ENCODE results near the gene MYRFL.

DNA sequence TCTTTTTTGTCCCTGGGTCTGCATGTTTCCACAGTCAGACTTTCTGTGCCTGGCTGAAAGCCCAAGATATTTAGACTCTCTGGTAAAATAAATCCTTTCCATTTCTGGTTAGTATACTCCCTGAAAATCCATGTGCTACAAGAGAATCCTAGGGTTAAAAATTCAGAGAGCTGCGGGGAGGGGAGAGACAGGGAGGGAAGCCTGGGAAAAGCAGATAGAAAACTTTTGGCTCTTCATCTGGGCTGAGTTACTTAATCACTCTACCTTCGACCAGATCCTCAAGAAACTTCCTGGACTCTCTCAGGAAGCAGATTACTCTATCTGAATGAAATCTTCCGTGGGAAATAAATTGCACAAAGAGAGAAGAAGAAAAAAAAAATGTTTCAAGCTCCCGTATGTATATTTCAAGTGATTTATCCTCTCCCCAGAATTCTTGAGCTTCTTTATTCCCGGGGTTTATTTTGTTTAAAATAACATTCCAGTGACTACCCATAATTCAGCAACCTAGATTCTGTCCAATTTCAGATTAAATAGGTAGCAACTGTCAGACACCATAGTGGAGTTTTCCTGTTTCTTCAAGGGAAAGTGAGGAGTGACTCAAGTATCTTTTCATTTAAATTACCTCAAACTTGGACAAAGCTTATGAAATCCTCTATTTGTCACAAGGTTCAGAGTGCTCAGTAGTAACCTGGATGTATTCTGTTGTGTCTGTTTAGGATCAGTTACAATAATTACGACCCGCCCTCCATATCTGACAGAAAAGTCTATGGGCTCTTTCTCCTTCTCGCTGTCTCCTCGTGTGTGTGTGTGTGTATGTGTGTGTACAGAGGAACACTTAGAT, 163.7 kb downstream of the MYRFL start:
- TF ChIP-seq, protein P1, sequence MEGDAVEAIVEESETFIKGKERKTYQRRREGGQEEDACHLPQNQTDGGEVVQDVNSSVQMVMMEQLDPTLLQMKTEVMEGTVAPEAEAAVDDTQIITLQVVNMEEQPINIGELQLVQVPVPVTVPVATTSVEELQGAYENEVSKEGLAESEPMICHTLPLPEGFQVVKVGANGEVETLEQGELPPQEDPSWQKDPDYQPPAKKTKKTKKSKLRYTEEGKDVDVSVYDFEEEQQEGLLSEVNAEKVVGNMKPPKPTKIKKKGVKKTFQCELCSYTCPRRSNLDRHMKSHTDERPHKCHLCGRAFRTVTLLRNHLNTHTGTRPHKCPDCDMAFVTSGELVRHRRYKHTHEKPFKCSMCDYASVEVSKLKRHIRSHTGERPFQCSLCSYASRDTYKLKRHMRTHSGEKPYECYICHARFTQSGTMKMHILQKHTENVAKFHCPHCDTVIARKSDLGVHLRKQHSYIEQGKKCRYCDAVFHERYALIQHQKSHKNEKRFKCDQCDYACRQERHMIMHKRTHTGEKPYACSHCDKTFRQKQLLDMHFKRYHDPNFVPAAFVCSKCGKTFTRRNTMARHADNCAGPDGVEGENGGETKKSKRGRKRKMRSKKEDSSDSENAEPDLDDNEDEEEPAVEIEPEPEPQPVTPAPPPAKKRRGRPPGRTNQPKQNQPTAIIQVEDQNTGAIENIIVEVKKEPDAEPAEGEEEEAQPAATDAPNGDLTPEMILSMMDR (IDR thresholded peaks at IDR 0.05; ENCODE audit: low read depth, low read length, poor library complexity, severe bottlenecking), result no peak
- TF ChIP-seq EZH2phosphoT487 (IDR thresholded peaks at IDR 0.05; ENCODE audit: borderline replicate concordance, low read length), result no peak

Data from DOHH2 (cell line).